ENCODE data around the gene CHST2.

Gene CHST2

DNA sequence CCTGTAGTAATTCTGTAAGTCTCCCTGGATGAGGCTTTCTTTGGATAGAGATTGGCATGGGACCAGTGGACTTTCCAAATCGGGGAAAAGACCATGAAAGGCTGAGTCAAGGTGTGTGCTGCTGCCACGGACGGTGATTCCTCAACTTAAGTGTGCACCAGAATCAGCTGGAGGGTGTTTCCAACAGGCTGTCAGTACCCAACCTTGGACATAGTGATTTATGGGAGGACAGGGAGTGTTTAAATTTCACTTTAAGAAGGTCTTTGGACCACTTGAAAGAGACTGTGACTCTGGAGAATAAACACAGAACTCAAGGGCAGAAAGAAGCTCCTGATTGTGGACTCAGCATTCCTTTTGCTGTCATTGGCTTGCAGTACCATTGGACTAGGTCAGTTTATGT lies 20.4 kb upstream of the CHST2 start:
- DNase-seq (ENCODE audit: low spot score) = no peak

- no peak for DNase-seq (ENCODE audit: low spot score)
Measured at GRCh38 chr3:143099690-143100089, 19.9 kb upstream of the CHST2 start.

DNA sequence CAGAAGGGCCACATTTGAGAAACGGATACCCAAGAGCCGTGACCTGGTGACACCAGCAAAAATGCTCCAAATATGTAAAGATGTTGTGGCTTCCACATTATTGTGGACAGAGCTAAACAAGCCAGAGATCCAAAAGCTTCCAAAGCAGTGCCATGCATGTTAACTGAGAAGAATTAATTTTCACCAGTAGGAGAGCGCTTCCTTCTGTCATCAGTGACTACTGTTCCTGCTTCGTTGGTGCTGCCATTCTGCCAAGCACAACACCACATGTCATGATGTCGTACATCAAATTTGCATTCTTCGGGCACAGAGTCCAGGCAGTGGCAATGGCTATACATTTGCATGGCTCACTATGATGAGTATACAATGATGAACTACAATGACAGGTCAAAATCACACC lies 19.1 kb upstream of the CHST2 start:
- no peak for DNase-seq (ENCODE audit: low spot score)

- no peak for DNase-seq (ENCODE audit: low spot score)
Measured at GRCh38 chr3:143101792-143102381, 17.7 kb upstream of the CHST2 start.

- no peak for DNase-seq (ENCODE audit: low spot score)
Measured at GRCh38 chr3:143103652-143104051, 15.9 kb upstream of the CHST2 start.

GRCh38 chr3:143105170-143105569 lies 14.4 kb upstream of the CHST2 start:
- no peak for DNase-seq (ENCODE audit: low spot score)

DNA sequence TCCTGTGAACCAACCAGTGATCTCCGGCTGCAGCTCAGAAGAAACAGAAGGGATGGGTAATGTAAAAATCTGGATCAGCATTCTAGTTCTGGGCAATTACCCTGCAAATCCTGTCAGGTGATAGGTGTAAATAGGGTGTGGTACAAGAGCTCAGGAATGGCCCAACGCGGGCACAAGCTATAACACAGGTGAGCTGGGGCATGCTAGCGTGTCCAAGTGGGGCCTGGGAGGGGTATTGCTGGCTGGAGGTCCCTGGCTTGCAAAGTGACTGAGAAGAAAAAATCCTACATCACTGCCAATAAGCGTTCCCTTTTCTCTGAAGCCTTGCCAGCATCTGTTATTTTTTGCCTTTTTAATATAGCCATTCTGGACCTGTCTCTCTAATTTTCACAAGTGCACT lies 9.7 kb upstream of the CHST2 start:
- no peak for DNase-seq (ENCODE audit: low spot score)

DNA sequence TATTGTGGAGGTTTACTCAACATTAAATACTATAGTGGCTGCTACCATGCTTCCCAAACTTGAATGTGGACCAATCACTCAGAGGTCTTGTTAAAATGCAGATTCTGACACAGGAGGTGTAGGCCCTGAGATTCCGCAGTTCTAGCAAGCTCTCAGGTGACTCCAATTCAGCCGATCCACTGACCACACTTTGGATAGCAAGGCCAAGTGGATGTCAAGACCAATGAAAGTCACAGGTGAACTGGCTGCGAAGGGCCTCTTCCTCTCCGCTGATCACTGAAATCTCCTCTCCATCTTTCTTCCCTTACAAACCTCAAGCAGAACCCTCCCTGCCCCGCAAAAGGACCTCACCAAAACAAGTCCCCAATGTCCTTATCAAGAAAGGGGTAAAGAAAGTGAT lies 9.2 kb upstream of the CHST2 start:
- no peak for DNase-seq (ENCODE audit: low spot score)

DNA sequence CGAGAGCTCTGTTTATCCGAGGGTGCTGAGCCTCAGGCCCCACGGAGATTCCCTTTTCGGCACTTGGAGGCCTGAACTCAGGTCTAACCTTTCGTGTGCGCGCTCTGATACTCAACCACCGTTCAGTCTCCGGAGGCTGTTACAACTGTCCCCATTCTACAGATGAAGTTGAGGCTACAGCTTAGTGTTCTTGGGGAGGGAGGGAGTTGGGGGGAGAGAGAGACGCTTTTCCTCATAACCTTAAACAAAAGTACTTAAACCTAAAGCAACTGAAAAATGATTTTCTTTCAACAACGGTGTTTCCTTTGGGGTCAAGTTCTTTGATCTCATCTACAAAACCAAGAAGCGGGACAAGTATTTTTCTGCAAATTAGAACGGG lies 952 bp upstream of the CHST2 start:
- no peak for DNase-seq (ENCODE audit: low spot score)

DNA sequence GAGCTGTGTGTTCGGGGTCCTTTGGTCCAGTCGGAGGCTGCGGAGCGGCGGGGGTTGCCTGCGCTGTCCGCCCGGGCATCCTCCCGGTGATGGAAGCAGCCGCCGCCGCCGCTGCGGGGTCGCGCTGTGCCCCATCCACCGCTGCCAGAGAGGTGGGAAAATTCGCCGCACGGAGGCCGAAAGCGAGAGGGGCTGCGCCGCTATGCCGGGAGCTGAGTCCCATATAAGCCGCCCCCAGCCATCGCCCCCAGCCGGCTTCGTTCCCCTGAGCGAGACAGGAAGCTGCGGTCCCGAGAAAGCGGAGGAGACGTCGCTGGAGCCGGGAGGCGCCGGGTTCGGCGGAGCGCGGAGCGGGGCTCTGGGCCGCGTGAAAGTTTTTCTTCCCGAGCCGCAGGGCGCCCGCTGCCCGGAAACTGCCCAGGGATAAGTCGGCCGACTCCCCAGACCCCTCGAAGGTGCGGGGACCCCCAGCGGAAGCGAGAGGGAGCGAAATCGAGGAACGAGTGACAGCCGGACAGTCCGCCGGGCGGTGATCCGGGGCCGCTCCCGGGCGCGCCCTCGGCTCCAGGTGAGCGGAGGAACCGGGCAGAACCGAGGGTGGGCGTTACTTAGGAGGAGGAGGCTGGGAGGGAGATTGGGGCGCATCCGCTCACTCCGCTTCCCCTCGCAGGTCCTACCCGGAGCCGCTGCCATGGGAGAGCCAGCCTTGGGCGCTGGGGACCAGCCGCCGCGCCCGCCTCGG lies 574 bp downstream of the CHST2 start:
- peak; percentile 29 for DNase-seq (ENCODE audit: low spot score)

GRCh38 chr3:143120716-143121240 lies 1.2 kb downstream of the CHST2 start:
- DNase-seq (ENCODE audit: low spot score) = no peak

- DNase-seq (ENCODE audit: low spot score) = no peak
Measured at GRCh38 chr3:143121241-143122088, 1.9 kb downstream of the CHST2 start.

DNA sequence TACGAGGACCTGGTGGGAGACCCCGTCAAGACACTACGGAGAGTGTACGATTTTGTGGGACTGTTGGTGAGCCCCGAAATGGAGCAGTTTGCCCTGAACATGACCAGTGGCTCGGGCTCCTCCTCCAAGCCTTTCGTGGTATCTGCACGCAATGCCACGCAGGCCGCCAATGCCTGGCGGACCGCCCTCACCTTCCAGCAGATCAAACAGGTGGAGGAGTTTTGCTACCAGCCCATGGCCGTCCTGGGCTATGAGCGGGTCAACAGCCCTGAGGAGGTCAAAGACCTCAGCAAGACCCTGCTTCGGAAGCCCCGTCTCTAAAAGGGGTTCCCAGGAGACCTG lies 2.5 kb downstream of the CHST2 start:
- no peak for DNase-seq (ENCODE audit: low spot score)

GRCh38 chr3:143122608-143123352 lies 3.2 kb downstream of the CHST2 start:
- no peak for DNase-seq (ENCODE audit: low spot score)

GRCh38 chr3:143123353-143123984 lies 3.9 kb downstream of the CHST2 start:
- DNase-seq (ENCODE audit: low spot score) = no peak

- DNase-seq (ENCODE audit: low spot score) = no peak
Measured at GRCh38 chr3:143124601-143125520, 5.3 kb downstream of the CHST2 start.

GRCh38 chr3:143127801-143128200 lies 8.2 kb downstream of the CHST2 start:
- no peak for DNase-seq (ENCODE audit: low spot score)

GRCh38 chr3:143128227-143128955 lies 8.8 kb downstream of the CHST2 start:
- no peak for DNase-seq (ENCODE audit: low spot score)

GRCh38 chr3:143132246-143132980 lies 12.8 kb downstream of the CHST2 start:
- no peak for DNase-seq (ENCODE audit: low spot score)
